ENCODE measurements around the gene KCNQ1OT1. TPM values are rescaled to one million over a fixed set of nuclear protein-coding genes. Genes with fewer than 3 reads are reported as not detected.

The KCNQ1OT1 gene
- total and polyA plus RNA-seq, 12 donors, result 0.15 to 10.6 (median 1.1) TPM

DNA sequence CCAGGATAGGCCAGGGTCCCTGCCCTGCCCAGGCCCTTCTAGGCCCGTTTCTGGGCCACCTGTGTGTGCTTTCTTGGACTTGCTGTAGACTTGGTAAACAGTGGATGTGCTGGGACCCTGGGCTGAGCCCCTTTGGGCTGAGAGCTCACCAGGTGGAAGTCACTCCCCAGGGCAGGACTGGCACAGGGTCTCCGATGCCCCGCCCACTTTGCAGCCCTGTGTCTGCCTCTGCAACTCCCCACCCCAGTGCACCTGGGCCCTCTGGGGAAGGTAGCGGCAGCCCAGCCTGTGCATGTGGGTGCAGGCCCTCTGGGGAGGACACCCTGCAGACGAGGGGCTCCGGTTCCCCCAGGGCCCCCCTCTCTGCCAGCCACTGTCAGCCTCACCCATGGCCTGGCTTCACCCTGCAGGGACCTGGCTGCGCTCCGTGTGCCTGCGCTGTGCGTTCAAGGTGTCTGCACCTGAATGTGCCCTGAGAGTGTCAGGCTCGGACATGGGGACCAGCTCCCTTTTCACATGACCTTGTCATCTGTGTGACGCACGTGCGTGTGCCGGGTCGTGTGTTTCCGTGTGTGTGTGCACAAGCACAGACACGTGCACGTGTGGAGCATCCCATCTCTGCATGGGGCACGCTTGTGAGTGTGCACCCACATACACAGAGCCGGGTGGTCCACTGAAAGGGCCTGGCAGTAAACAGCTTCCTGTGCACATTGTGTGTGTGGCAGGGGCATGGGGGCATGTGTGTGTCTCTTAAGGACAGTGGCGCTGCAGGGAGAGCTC is 118.5 kb downstream of the KCNQ1OT1 start:
- WGBS, 4 donors, result 82 to 89% (median 86%) methylated on average over 4 to 22 of the region's 22 CpGs
- peak; percentile 3 to 50 (median 13) for DNase-seq
- peaks cover 0 to 49% of the 10 kb centered on the region in 2 donors for H3K36me3 ChIP-seq (replicated peaks in 1 of 2)

DNA sequence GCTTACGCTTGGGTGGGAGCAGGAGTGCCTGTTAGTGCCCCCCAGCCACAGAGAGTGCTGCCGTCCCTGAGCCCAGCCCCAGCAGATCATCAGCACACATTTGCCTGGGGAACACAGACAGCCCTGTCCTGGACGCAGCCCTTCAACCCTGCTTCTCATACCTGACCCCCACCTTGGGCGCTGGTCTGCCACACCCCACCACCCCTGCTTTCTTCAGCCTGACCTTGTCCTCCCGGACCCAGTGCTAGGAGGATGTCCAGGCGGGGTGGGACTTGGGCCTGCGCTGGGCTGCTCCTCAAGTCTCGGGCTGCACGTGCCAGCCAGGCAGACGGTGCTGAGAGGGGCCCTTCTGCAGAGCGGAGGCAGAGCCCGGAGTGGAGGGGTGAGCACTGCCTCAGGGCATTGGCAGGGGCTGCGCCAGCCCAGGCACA is 119.2 kb downstream of the KCNQ1OT1 start:
- intact Hi-C loops (cut with DNase I), result no loop called here
- Histone ChIP-seq H3K4me3 (no peak overlapping the region), H3K36me3 (replicated peaks in 1 of 2) (peaks cover 0 to 44% of the 10 kb centered on the region in 2 donors), H3K27me3 (no peaks in the 10 kb centered on the region), H3K27ac (peak overlapping the region in 2 of 5 donors; percentile 21 to 45), H3K9me3 (replicated peaks in 1 of 3) (no peaks in the 10 kb centered on the region), H3K4me1 (replicated peaks in 1 of 2) (no peaks in the 10 kb centered on the region)
- 72 to 92% (median 79%) methylated on average over 8 to 13 of the region's 13 CpGs for WGBS, 4 donors
- TF ChIP-seq POLR2A (IDR thresholded peaks at IDR 0.05), result no peak
- TF ChIP-seq, protein P1, sequence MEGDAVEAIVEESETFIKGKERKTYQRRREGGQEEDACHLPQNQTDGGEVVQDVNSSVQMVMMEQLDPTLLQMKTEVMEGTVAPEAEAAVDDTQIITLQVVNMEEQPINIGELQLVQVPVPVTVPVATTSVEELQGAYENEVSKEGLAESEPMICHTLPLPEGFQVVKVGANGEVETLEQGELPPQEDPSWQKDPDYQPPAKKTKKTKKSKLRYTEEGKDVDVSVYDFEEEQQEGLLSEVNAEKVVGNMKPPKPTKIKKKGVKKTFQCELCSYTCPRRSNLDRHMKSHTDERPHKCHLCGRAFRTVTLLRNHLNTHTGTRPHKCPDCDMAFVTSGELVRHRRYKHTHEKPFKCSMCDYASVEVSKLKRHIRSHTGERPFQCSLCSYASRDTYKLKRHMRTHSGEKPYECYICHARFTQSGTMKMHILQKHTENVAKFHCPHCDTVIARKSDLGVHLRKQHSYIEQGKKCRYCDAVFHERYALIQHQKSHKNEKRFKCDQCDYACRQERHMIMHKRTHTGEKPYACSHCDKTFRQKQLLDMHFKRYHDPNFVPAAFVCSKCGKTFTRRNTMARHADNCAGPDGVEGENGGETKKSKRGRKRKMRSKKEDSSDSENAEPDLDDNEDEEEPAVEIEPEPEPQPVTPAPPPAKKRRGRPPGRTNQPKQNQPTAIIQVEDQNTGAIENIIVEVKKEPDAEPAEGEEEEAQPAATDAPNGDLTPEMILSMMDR (IDR thresholded peaks at IDR 0.05), result no peak
- DNase-seq, result peak; percentile 3 to 44 (median 14)

More for the DNA sequence above, 118.5 kb downstream of the KCNQ1OT1 start:
- Histone ChIP-seq H3K9me3 (replicated peaks in 1 of 3) (no peaks in the 10 kb centered on the region), H3K27ac (peak overlapping the region in 2 of 5 donors; percentile 21 to 71), H3K27me3 (no peaks in the 10 kb centered on the region), H3K4me1 (replicated peaks in 1 of 2) (no peaks in the 10 kb centered on the region), H3K4me3 (no peak overlapping the region)
- TF ChIP-seq, protein P1 (IDR thresholded peaks at IDR 0.05), result no peak
- TF ChIP-seq POLR2A (IDR thresholded peaks at IDR 0.05), result no peak
- intact Hi-C loops (cut with DNase I), result no loop called here

DNA sequence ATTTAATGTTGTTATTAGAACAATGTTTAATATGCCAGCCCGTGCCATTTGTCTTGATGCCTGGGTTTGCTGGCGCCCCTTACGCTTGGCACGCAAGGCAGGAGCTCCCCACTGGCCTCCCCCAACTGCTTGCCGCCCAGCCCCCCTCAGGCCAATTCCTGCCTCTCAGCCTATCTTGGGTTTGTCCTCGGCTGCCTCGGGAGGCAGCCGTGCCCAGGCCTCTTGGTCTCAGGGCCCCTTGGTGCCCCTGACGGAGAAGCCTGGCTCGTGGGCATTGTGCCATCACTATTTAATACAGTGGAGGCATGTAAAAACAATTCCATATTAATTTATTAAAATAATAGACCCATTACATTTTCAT is 119.8 kb downstream of the KCNQ1OT1 start:
- intact Hi-C loops (cut with DNase I), result no loop called here
- 50 to 62% (median 55%) methylated on average over 10 of the region's 10 CpGs for WGBS, 4 donors
- Histone ChIP-seq H3K27me3 (no peaks in the 10 kb centered on the region), H3K4me3 (no peak overlapping the region), H3K4me1 (replicated peaks in 1 of 2) (no peaks in the 10 kb centered on the region), H3K9me3 (replicated peaks in 1 of 3) (no peaks in the 10 kb centered on the region), H3K27ac (peak overlapping the region in 1 of 5 donors; percentile 29), H3K36me3 (replicated peaks in 1 of 2) (peaks cover 0 to 44% of the 10 kb centered on the region in 2 donors)
- TF ChIP-seq, protein P1 (IDR thresholded peaks at IDR 0.05), result no peak
- no peak for TF ChIP-seq POLR2A (IDR thresholded peaks at IDR 0.05)
- peak; percentile 14 to 51 (median 39) for DNase-seq

DNA sequence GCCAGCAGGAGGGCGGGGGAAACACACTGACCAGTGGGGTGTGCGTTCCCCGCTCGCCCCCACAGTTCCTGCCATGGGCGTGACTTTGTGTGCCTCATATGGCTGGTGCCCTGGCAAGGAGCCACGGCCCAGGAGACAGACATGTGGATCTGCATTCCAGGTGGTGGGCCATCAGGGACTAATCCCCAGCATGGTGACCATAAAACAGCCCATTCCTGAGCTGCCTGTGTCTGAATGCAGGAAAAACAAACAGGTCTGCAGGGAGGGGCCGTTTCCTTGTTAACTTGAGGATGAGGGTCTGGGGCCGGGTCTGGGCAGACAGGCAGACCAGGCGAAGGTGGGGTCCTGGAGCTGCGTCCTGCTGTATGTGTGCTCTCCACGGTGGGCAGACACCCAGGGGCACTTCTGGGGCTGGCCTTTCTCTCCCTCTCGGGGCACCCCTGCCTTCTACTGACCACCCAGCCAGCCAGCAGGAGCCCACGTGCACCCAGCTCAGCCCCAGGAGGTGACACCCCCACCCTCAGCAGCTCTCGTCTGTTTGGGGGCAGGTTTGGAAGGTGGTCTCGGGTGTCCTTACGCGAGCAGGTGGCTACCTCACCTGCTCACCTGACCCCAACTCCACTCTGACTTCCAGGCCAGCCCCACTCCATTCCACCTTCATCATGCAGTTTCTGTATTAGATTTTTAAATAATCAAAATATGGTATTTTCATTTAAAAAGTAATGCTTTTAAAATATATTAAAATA is 120.3 kb downstream of the KCNQ1OT1 start:
- TF ChIP-seq, protein P1 (IDR thresholded peaks at IDR 0.05), result no peak
- no peak for TF ChIP-seq POLR2A (IDR thresholded peaks at IDR 0.05)
- Histone ChIP-seq H3K27me3 (no peaks in the 10 kb centered on the region), H3K27ac (peak overlapping the region in 2 of 5 donors; percentile 27 to 32), H3K4me1 (replicated peaks in 1 of 2) (no peaks in the 10 kb centered on the region), H3K4me3 (no peak overlapping the region), H3K9me3 (replicated peaks in 1 of 3) (no peaks in the 10 kb centered on the region), H3K36me3 (replicated peaks in 1 of 2) (peaks cover 0 to 43% of the 10 kb centered on the region in 2 donors)
- intact Hi-C loops (cut with DNase I), result no loop called here
- DNase-seq, result peak; percentile 15 to 55 (median 33)
- 74 to 85% (median 80%) methylated on average over 13 to 17 of the region's 17 CpGs for WGBS, 4 donors

All from adrenal gland (tissue), 12 donors.